ENCODE results near the gene ARHGAP12. TPM values are rescaled to one million over a fixed set of nuclear protein-coding genes. Genes with fewer than 3 reads are reported as not detected.

ARHGAP12 gene
- total RNA-seq, 1 experiment from 2014 or later = 39.5 TPM

DNA sequence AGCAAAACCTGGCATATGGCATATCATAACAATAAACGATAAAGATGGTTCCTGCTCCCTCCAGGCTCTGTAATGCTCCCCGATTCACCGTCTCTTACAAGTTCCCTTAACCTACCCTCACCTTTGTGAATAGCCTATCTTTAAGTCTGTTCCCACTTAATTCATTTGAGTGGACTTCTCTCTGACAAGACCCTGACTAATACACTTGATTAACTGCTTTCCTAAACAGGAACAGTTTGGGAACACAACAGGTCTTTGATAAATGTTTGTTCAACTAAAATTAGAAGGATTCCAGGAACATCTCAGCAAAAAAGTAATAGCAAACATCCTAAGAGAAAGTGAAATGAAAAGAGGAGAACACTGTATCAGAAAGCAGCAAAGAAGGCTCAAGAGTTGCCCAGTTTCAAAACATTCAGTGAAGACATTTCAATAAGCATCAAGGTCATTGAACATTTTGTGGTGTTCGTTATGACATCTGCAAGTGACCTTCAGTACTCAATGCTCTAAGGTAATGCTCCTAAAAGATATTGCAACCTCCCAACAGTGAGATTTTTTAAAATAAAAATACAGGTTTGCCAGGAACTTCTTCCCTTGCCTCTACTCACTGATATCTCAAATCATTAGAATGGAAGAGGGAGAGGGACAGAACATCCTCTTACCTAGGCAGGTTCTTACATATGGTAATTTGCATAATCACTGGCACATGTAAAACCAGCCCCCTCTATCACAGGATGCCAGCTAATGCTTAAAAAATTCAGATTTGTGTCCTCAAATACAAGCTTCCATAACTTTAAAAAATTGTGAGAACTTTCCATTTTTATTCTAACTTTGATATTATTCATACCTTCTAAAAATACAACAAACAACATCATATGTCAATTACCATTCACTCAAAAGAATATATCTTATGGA is 11.4 kb upstream of the ARHGAP12 start:
- H3K4me3 Mint-ChIP-seq = no peak overlapping the region
- ChIA-PET POLR2A (no interaction called here), CTCF (no interaction called here)
- no peak for DNase-seq (ENCODE audit: low spot score)
- H3K27me3 Mint-ChIP-seq (ENCODE audit: low read depth) = no peaks in the 10 kb centered on the region
- H3K4me1 Mint-ChIP-seq = peaks cover 14% of the 10 kb centered on the region
- 0 out of 2 replicates have a peak, but pooled peaks have one; percentile 26 for ATAC-seq
- H3K36me3 Mint-ChIP-seq = no peaks in the 10 kb centered on the region
- H3K9me3 Mint-ChIP-seq = no peaks in the 10 kb centered on the region
- no peak overlapping the region for H3K27ac Mint-ChIP-seq
- TF ChIP-seq, protein P1, sequence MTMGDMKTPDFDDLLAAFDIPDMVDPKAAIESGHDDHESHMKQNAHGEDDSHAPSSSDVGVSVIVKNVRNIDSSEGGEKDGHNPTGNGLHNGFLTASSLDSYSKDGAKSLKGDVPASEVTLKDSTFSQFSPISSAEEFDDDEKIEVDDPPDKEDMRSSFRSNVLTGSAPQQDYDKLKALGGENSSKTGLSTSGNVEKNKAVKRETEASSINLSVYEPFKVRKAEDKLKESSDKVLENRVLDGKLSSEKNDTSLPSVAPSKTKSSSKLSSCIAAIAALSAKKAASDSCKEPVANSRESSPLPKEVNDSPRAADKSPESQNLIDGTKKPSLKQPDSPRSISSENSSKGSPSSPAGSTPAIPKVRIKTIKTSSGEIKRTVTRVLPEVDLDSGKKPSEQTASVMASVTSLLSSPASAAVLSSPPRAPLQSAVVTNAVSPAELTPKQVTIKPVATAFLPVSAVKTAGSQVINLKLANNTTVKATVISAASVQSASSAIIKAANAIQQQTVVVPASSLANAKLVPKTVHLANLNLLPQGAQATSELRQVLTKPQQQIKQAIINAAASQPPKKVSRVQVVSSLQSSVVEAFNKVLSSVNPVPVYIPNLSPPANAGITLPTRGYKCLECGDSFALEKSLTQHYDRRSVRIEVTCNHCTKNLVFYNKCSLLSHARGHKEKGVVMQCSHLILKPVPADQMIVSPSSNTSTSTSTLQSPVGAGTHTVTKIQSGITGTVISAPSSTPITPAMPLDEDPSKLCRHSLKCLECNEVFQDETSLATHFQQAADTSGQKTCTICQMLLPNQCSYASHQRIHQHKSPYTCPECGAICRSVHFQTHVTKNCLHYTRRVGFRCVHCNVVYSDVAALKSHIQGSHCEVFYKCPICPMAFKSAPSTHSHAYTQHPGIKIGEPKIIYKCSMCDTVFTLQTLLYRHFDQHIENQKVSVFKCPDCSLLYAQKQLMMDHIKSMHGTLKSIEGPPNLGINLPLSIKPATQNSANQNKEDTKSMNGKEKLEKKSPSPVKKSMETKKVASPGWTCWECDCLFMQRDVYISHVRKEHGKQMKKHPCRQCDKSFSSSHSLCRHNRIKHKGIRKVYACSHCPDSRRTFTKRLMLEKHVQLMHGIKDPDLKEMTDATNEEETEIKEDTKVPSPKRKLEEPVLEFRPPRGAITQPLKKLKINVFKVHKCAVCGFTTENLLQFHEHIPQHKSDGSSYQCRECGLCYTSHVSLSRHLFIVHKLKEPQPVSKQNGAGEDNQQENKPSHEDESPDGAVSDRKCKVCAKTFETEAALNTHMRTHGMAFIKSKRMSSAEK (CRISPR knock-in tag; IDR thresholded peaks at IDR 0.05; ENCODE audit: borderline replicate concordance) = no peak
- TF ChIP-seq ZNF671 (CRISPR knock-in tag; IDR thresholded peaks at IDR 0.05) (no peak), ZNF317 (CRISPR knock-in tag; IDR thresholded peaks at IDR 0.05; ENCODE audit: borderline replicate concordance, low read depth) (no peak), NFYB (CRISPR knock-in tag; conservative IDR thresholded peaks at IDR 0.05; ENCODE audit: low read depth) (no peak), ZBTB21 (CRISPR knock-in tag; IDR thresholded peaks at IDR 0.05; ENCODE audit: borderline replicate concordance) (no peak), TEAD4 (CRISPR knock-in tag; IDR thresholded peaks at IDR 0.05) (no peak), TEAD1 (CRISPR knock-in tag; IDR thresholded peaks at IDR 0.05) (no peak), RORB (CRISPR knock-in tag; IDR thresholded peaks at IDR 0.05) (no peak)
- TF ChIP-seq, protein P2, sequence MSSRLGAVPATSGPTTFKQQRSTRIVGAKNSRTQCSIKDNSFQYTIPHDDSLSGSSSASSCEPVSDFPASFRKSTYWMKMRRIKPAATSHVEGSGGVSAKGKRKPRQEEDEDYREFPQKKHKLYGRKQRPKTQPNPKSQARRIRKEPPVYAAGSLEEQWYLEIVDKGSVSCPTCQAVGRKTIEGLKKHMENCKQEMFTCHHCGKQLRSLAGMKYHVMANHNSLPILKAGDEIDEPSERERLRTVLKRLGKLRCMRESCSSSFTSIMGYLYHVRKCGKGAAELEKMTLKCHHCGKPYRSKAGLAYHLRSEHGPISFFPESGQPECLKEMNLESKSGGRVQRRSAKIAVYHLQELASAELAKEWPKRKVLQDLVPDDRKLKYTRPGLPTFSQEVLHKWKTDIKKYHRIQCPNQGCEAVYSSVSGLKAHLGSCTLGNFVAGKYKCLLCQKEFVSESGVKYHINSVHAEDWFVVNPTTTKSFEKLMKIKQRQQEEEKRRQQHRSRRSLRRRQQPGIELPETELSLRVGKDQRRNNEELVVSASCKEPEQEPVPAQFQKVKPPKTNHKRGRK (CRISPR knock-in tag; IDR thresholded peaks at IDR 0.05; ENCODE audit: borderline replicate concordance) = no peak
- TF ChIP-seq, protein P3, sequence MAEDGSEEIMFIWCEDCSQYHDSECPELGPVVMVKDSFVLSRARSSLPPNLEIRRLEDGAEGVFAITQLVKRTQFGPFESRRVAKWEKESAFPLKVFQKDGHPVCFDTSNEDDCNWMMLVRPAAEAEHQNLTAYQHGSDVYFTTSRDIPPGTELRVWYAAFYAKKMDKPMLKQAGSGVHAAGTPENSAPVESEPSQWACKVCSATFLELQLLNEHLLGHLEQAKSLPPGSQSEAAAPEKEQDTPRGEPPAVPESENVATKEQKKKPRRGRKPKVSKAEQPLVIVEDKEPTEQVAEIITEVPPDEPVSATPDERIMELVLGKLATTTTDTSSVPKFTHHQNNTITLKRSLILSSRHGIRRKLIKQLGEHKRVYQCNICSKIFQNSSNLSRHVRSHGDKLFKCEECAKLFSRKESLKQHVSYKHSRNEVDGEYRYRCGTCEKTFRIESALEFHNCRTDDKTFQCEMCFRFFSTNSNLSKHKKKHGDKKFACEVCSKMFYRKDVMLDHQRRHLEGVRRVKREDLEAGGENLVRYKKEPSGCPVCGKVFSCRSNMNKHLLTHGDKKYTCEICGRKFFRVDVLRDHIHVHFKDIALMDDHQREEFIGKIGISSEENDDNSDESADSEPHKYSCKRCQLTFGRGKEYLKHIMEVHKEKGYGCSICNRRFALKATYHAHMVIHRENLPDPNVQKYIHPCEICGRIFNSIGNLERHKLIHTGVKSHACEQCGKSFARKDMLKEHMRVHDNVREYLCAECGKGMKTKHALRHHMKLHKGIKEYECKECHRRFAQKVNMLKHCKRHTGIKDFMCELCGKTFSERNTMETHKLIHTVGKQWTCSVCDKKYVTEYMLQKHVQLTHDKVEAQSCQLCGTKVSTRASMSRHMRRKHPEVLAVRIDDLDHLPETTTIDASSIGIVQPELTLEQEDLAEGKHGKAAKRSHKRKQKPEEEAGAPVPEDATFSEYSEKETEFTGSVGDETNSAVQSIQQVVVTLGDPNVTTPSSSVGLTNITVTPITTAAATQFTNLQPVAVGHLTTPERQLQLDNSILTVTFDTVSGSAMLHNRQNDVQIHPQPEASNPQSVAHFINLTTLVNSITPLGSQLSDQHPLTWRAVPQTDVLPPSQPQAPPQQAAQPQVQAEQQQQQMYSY (CRISPR knock-in tag; IDR thresholded peaks at IDR 0.05) = no peak
- TF ChIP-seq, protein P4, sequence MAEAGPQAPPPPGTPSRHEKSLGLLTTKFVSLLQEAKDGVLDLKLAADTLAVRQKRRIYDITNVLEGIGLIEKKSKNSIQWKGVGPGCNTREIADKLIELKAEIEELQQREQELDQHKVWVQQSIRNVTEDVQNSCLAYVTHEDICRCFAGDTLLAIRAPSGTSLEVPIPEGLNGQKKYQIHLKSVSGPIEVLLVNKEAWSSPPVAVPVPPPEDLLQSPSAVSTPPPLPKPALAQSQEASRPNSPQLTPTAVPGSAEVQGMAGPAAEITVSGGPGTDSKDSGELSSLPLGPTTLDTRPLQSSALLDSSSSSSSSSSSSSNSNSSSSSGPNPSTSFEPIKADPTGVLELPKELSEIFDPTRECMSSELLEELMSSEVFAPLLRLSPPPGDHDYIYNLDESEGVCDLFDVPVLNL (CRISPR knock-in tag; IDR thresholded peaks at IDR 0.05; ENCODE audit: borderline replicate concordance, low read depth) = no peak
- TF ChIP-seq, protein P5, sequence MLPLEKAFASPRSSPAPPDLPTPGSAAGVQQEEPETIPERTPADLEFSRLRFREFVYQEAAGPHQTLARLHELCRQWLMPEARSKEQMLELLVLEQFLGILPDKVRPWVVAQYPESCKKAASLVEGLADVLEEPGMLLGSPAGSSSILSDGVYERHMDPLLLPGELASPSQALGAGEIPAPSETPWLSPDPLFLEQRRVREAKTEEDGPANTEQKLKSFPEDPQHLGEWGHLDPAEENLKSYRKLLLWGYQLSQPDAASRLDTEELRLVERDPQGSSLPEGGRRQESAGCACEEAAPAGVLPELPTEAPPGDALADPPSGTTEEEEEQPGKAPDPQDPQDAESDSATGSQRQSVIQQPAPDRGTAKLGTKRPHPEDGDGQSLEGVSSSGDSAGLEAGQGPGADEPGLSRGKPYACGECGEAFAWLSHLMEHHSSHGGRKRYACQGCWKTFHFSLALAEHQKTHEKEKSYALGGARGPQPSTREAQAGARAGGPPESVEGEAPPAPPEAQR (CRISPR knock-in tag; IDR thresholded peaks at IDR 0.05) = no peak
- TF ChIP-seq, protein P6, sequence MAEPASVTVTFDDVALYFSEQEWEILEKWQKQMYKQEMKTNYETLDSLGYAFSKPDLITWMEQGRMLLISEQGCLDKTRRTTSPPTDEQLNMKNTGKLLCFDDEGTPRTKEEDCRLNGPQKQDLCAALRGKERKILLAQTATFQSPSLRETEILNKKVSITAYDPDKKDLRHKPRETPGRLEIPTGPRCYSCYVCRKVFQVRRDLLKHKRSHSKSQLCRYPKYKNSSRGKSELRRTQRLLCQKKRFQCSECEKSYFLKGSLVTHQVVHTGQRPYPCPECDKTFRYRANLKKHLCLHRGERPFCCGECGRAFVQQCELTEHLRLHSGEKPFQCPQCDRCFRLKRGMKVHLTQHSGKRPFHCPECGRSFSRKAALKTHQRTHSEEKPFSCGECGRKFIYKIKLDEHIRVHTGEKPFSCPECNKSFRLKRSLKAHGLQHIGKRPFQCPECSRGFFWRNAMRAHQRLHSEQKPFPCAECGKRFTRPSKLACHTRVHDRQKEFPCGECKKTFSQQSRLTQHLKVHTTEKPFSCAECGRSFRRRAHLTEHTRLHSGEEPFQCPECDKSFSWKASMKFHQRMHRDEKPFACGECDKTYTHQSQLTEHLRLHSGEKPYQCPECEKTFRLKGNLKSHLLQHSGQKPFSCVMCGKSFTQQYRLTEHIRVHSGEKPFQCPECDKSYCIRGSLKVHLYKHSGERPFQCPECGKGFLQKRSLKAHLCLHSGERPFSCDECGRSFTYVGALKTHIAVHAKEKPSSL (CRISPR knock-in tag; conservative IDR thresholded peaks at IDR 0.05) = no peak
- TF ChIP-seq, protein P7, sequence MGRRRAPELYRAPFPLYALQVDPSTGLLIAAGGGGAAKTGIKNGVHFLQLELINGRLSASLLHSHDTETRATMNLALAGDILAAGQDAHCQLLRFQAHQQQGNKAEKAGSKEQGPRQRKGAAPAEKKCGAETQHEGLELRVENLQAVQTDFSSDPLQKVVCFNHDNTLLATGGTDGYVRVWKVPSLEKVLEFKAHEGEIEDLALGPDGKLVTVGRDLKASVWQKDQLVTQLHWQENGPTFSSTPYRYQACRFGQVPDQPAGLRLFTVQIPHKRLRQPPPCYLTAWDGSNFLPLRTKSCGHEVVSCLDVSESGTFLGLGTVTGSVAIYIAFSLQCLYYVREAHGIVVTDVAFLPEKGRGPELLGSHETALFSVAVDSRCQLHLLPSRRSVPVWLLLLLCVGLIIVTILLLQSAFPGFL (CRISPR knock-in tag; IDR thresholded peaks at IDR 0.05; ENCODE audit: borderline replicate concordance) = no peak
- TF ChIP-seq, protein P8, sequence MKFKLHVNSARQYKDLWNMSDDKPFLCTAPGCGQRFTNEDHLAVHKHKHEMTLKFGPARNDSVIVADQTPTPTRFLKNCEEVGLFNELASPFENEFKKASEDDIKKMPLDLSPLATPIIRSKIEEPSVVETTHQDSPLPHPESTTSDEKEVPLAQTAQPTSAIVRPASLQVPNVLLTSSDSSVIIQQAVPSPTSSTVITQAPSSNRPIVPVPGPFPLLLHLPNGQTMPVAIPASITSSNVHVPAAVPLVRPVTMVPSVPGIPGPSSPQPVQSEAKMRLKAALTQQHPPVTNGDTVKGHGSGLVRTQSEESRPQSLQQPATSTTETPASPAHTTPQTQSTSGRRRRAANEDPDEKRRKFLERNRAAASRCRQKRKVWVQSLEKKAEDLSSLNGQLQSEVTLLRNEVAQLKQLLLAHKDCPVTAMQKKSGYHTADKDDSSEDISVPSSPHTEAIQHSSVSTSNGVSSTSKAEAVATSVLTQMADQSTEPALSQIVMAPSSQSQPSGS (CRISPR knock-in tag; IDR thresholded peaks at IDR 0.05; ENCODE audit: borderline replicate concordance, low read depth) = no peak
